Measurements from ENCODE around the gene CHST14.

- TF ChIP-seq SIN3A (IDR thresholded peaks at IDR 0.05; ENCODE audit: borderline replicate concordance, low read depth, low read length) (no peak), YY1 (IDR thresholded peaks at IDR 0.05; ENCODE audit: low read depth) (no peak), RFX5 (IDR thresholded peaks at IDR 0.05; ENCODE audit: low read length) (no peak)
Measured at GRCh38 chr15:40465939-40466338, 4.8 kb upstream of the CHST14 start.

Measured in SK-N-SH (cell line).